K562 (cell line): ENCODE results near the gene ATG7. TPM values are rescaled to one million over a fixed set of nuclear protein-coding genes. Genes with fewer than 3 reads are reported as not detected.

Source experiments
- ATAC-seq: fragments of 200-7000 bp; cut with Tn5 transposase; 3 replicates; pipeline ENCODE4 v1.9.1; 2020; ENCODE audit warnings: moderate library complexity
- BruUV-seq: library from RNA; stranded (reverse); fragments of 400-500 nt; replicated peaks from 2 replicates; lab custom pipeline; 2021; lab: Mats Ljungman, UMichigan
- CTCF ChIA-PET: fragments of 300-600 bp; formaldehyde crosslinking; extraction: SDS; loops from one replicate; lab custom pipeline; 2021; ENCODE audit warnings: low intra/inter-chr PET ratio; lab: Yijun Ruan, JAX
- POLR2A ChIA-PET: fragments of 300-600, 350-650 bp; sonication (Branson Sonifier 250); formaldehyde crosslinking; extraction: SDS; loops from one replicate; lab custom pipeline; 2021; ENCODE audit warnings: antibody characterized with exemption, inconsistent platforms; lab: Yijun Ruan, JAX
- DNase-seq, 4 experiments: peaks; one replicate each; pipeline versions ENCODE4 v3.0.0 to v3.0.0-alpha.2; 2011 to 2018; ENCODE audit warnings: low spot score in 3 of 4, mixed read lengths in 3 of 4; ENCODE audit errors: extremely low read depth in 1 of 4
- FAIRE-seq: peaks from 2 replicates; lab custom pipeline; 2011; peaks lifted over from hg19 to GRCh38; lab: Jason Lieb, UNC
- H2AFZ ChIP-seq: 2 replicates; pipeline ENCODE4 v1.6.0; 2011; ENCODE audit warnings: low read depth, low read length, control low read depth, inconsistent platforms
- H3K27ac ChIP-seq: fragments of 200-600 bp; 3 replicates; pipeline ENCODE4 v1.8.0; 2011; ENCODE audit warnings: low read depth, mild to moderate bottlenecking, control low read depth, inconsistent platforms, low read length, moderate library complexity, mixed read lengths; ENCODE audit errors: extremely low read depth
- H3K27me3 ChIP-seq, 2 experiments: fragments of 300-600 bp in 1 of 2; 2 replicates in 1 of 2; 3 replicates in 1 of 2; pipeline versions ENCODE4 v1.6.0 to v1.8.0; 2011; ENCODE audit warnings: inconsistent platforms in 2 of 2, low read length in 2 of 2, mild to moderate bottlenecking in 1 of 2, mixed read lengths in 1 of 2, moderate library complexity in 1 of 2; ENCODE audit not compliant: control insufficient read depth in 2 of 2, insufficient read depth in 2 of 2
- H3K36me3 ChIP-seq: fragments of 300-600 bp; 3 replicates; pipeline ENCODE4 v1.8.0; 2011; ENCODE audit warnings: mild to moderate bottlenecking, low read length, inconsistent platforms; ENCODE audit not compliant: control insufficient read depth, insufficient read depth
- H3K4me1 ChIP-seq, 2 experiments: fragments of 200-600 bp in 1 of 2; replicated peaks in 1 of 2; 2 replicates in 1 of 2; 3 replicates in 1 of 2; pipeline versions ENCODE4 v1.5.1 to v1.8.0; 2011; ENCODE audit warnings: inconsistent platforms in 2 of 2, low read length in 2 of 2, mild to moderate bottlenecking in 1 of 2, mixed read lengths in 1 of 2, moderate library complexity in 1 of 2; ENCODE audit not compliant: control insufficient read depth in 2 of 2, insufficient read depth in 2 of 2
- H3K4me2 ChIP-seq: 2 replicates; pipeline ENCODE4 v1.6.1; 2011; ENCODE audit warnings: low read length, control low read depth, inconsistent platforms, mixed read lengths; ENCODE audit not compliant: insufficient read depth
- H3K4me3 ChIP-seq: fragments of 200-600 bp; sonication (generic), shearing (Covaris generic); 2 replicates; pipeline ENCODE4 v1.5.1; 2016; ENCODE audit warnings: control low read depth, inconsistent platforms
- H3K79me2 ChIP-seq: fragments of 200-600 bp; 3 replicates; pipeline ENCODE4 v1.8.0; 2011; ENCODE audit warnings: low read length, inconsistent platforms; ENCODE audit not compliant: control insufficient read depth, insufficient read depth
- H3K9ac ChIP-seq, 2 experiments: 2 replicates each; pipeline versions ENCODE4 v1.6.0 to v1.6.1; 2011; ENCODE audit warnings: low read depth in 2 of 2, low read length in 2 of 2, control low read depth in 1 of 2, inconsistent platforms in 1 of 2, mild to moderate bottlenecking in 1 of 2, mixed read lengths in 1 of 2; ENCODE audit not compliant: insufficient read depth in 1 of 2
- H3K9me1 ChIP-seq: one replicate; pipeline ENCODE4 v1.6.0; 2011; ENCODE audit warnings: inconsistent platforms, mild to moderate bottlenecking, low read length, moderate library complexity; ENCODE audit not compliant: control insufficient read depth, insufficient read depth
- H3K9me3 ChIP-seq: replicated peaks from 2 replicates; pipeline ENCODE4 v1.5.1; 2011; ENCODE audit warnings: low read depth, low read length, inconsistent platforms; ENCODE audit not compliant: control insufficient read depth, insufficient read depth
- H4K20me1 ChIP-seq: replicated peaks from 2 replicates; pipeline ENCODE4 v1.6.1; 2011; ENCODE audit warnings: low read length, inconsistent platforms, mixed read lengths; ENCODE audit not compliant: control insufficient read depth, insufficient read depth
- POLR2G ChIP-seq: fragments of 200-400 bp; formaldehyde crosslinking; IDR thresholded peaks from 2 replicates; pipeline ENCODE4 v1.6.1; 2017; ENCODE audit warnings: low read depth, mild to moderate bottlenecking, antibody characterized with exemption, low read length, moderate library complexity
- TAF15 ChIP-seq: fragments of 200-400 bp; formaldehyde crosslinking; IDR thresholded peaks from 2 replicates; pipeline ENCODE4 v1.6.1; 2017; ENCODE audit warnings: mild to moderate bottlenecking, low read depth, low read length, moderate library complexity
- WGBS: fragments of 100-300 bp; shearing (Covaris generic); methylation state at CpG from one replicate; pipeline ENCODE4 v1.1.6; 2016; ENCODE audit warnings: low coverage, mixed read lengths; ENCODE audit not compliant: insufficient coverage; ENCODE audit errors: missing lambda C conversion rate; 5-methylcytosine and 5-hydroxymethylcytosine counted together
- in situ Hi-C: fragments of 300-500 bp; cut with MboI; formaldehyde crosslinking; loops from 4 replicates; pipeline ENCODE4 v1.15.0; 2018; ENCODE audit warnings: inconsistent platforms, mixed read lengths
- intact Hi-C: fragments of 100-400 bp; cut with micrococcal nuclease; formaldehyde crosslinking; loops from 2 replicates; pipeline ENCODE4 v1.14.2; 2022
- polyA plus RNA-seq, 8 experiments: library from polyadenylated mRNA; depleted of rRNA in 4 of 8; stranded (reverse) in 5 of 8; unstranded in 3 of 8; fragments of >200 nt; fragmentation: Nextera tagmentation in 2 of 8; fragmentation: Illumina TruSeq in 1 of 8; extraction: Ambion mirVana in 2 of 8; extraction: Trizol in 1 of 8; gene quantifications; 2 replicates each; pipeline versions ENCODE4 v1.2.1 to v1.2.3, GENCODE V29; 2011 to 2014; ENCODE audit warnings: inconsistent platforms in 1 of 8, missing spikeins in 1 of 8
- total RNA-seq, 7 experiments: library from RNA; depleted of rRNA in 6 of 7; stranded (reverse); fragments of >200 nt in 6 of 7; fragmentation: Illumina TruSeq in 2 of 7; extraction: Trizol in 2 of 7; gene quantifications; 2 replicates each; pipeline versions ENCODE4 v1.2.1 to v1.2.3, GENCODE V29; 2011 to 2021; ENCODE audit warnings: low replicate concordance in 1 of 7
- TF ChIP-seq, protein P1 (sequence below), 2 experiments: IDR thresholded peaks; 2 replicates each; pipeline ENCODE4 v1.6.1; 2011; ENCODE audit warnings: borderline replicate concordance in 1 of 2, control low read depth in 1 of 2, low read depth in 1 of 2, low read length in 1 of 2, mild to moderate bottlenecking in 1 of 2, mixed read lengths in 1 of 2, moderate library complexity in 1 of 2; ENCODE audit not compliant: insufficient read depth in 1 of 2, insufficient read length in 1 of 2, poor library complexity in 1 of 2, severe bottlenecking in 1 of 2; ENCODE audit errors: extremely low read depth in 1 of 2

ATG7 gene
- total and polyA plus RNA-seq, 9 of the 15 experiments (the other 6 are each of a cell fraction or from before 2014, with no cell fraction given): 18.3 to 45.3 (median 33.6) TPM

GRCh38 chr3:11562277-11562881, 290.2 kb downstream of the ATG7 start:
- intact Hi-C loops: no loop called here
- peaks cover 0 to 18% of the 10 kb centered on the region in 2 experiments; a peak in 1 of 5 replicates for H3K4me1 ChIP-seq
- no peak for ATAC-seq
- FAIRE-seq: no peak
- no peak overlapping the region for H3K4me3 ChIP-seq
- peaks cover 3% of the 10 kb centered on the region for H4K20me1 ChIP-seq
- no peaks in the 10 kb centered on the region; the same call in 2 of the 3 replicates for H3K36me3 ChIP-seq
- WGBS: 64% methylated on average over 16 of the region's 17 CpGs
- ChIA-PET CTCF (no interaction called here), POLR2A (interaction anchor here (0.6 to 1.2 kb wide), 4 partner anchors 8 to 948 kb away, joined by 3 to 4 read pairs (median 4); no protein-coding TSS in a partner anchor)
- H3K9me3 ChIP-seq: no peaks in the 10 kb centered on the region
- in situ Hi-C loops: no loop called here
- H3K9me1 ChIP-seq: no peaks in the 10 kb centered on the region
- H3K27ac ChIP-seq: no peak overlapping the region
- no peak overlapping the region for H3K4me2 ChIP-seq
- TF ChIP-seq, protein P1, sequence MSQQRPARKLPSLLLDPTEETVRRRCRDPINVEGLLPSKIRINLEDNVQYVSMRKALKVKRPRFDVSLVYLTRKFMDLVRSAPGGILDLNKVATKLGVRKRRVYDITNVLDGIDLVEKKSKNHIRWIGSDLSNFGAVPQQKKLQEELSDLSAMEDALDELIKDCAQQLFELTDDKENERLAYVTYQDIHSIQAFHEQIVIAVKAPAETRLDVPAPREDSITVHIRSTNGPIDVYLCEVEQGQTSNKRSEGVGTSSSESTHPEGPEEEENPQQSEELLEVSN (IDR thresholded peaks at IDR 0.05; ENCODE audit: borderline replicate concordance in 1 of 2, extremely low read depth in 1 of 2, insufficient read depth in 1 of 2, insufficient read length in 1 of 2, low read depth in 1 of 2, low read length in 1 of 2, poor library complexity in 1 of 2, severe bottlenecking in 1 of 2): no peak
- TF ChIP-seq TAF15 (no peak), POLR2G (0 out of 2 replicates have a peak, but pooled peaks have one; percentile 14)
- H3K9ac ChIP-seq: no peak overlapping the region; a peak in 1 of 4 replicates
- no peaks in the 10 kb centered on the region for H3K27me3 ChIP-seq
- H3K79me2 ChIP-seq: no peaks in the 10 kb centered on the region
- BruUV-seq: no TSS peak
- no peak overlapping the region for H2AFZ ChIP-seq
- no peak for DNase-seq
